ENCODE data around the gene DNAJA3. TPM values are rescaled to one million over a fixed set of nuclear protein-coding genes. Genes with fewer than 3 reads are reported as not detected.

Gene DNAJA3
- polyA plus RNA-seq, 1 experiment: 32.1 TPM

- CTCF ChIA-PET: interaction anchor here (5.4 kb wide), 1 partner anchor 39 kb away, joined by 132 read pairs; no protein-coding TSS in a partner anchor
- DNase-seq (ENCODE audit: low read depth, low spot score): no peak
- Histone ChIP-seq H3K4me3 (ENCODE audit: low read depth, low read length) (no peak overlapping the region), H3K27me3 (ENCODE audit: control insufficient read depth, insufficient read depth, low read length) (no peaks in the 10 kb centered on the region), H3K9me3 (ENCODE audit: control insufficient read depth, insufficient read depth, low read length) (no peaks in the 10 kb centered on the region), H3K27ac (ENCODE audit: low read depth, low read length) (no peak overlapping the region)
- POLR2A ChIA-PET: interaction anchor here (0.7 kb wide), 1 partner anchor 48 kb away, joined by 6 read pairs; the partner anchor contains the start of gene PAM16
- TF ChIP-seq, protein P1, sequence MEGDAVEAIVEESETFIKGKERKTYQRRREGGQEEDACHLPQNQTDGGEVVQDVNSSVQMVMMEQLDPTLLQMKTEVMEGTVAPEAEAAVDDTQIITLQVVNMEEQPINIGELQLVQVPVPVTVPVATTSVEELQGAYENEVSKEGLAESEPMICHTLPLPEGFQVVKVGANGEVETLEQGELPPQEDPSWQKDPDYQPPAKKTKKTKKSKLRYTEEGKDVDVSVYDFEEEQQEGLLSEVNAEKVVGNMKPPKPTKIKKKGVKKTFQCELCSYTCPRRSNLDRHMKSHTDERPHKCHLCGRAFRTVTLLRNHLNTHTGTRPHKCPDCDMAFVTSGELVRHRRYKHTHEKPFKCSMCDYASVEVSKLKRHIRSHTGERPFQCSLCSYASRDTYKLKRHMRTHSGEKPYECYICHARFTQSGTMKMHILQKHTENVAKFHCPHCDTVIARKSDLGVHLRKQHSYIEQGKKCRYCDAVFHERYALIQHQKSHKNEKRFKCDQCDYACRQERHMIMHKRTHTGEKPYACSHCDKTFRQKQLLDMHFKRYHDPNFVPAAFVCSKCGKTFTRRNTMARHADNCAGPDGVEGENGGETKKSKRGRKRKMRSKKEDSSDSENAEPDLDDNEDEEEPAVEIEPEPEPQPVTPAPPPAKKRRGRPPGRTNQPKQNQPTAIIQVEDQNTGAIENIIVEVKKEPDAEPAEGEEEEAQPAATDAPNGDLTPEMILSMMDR (IDR thresholded peaks at IDR 0.05; ENCODE audit: low read depth, low read length): no peak
These were observed 26.5 kb upstream of the DNAJA3 start for GRCh38 chr16:4399001-4399730.

GRCh38 chr16:4401094-4401501 is 24.6 kb upstream of the DNAJA3 start:
- Histone ChIP-seq H3K27me3 (ENCODE audit: control insufficient read depth, insufficient read depth, low read length) (no peaks in the 10 kb centered on the region), H3K27ac (ENCODE audit: low read depth, low read length) (no peak overlapping the region), H3K9me3 (ENCODE audit: control insufficient read depth, insufficient read depth, low read length) (no peaks in the 10 kb centered on the region), H3K4me3 (ENCODE audit: low read depth, low read length) (no peak overlapping the region)
- TF ChIP-seq, protein P1 (IDR thresholded peaks at IDR 0.05; ENCODE audit: low read depth, low read length): no peak
- no peak for DNase-seq (ENCODE audit: low read depth, low spot score)
- ChIA-PET POLR2A (interaction anchor here (0.7 kb wide), 1 partner anchor 74 kb away, joined by 4 read pairs; no protein-coding TSS in a partner anchor), CTCF (interaction anchor here (1.0 to 6.2 kb wide), 10 partner anchors 9 to 201 kb away, joined by 3 to 132 read pairs (median 41); partner anchors contain the start of gene PAM16)

DNA sequence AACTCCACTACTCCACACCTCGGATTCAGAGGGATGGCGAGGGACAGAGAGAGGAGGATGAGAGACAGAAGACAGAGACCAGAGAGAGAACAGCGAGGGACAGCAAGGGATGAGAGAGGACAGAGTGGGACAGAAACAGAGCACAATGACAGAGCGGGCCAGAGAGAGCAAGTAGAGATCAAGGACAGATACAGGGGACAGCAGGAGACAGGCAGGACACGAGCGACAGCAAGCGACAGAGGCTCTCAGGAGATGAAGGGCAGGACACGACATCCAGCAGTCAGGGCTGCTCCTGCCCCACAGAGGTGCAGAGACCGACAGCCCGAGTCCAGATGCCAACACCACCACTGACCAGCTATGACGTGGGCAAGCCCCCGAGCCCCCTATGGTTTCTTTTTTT is 24.2 kb upstream of the DNAJA3 start:
- Histone ChIP-seq H3K9me3 (ENCODE audit: control insufficient read depth, insufficient read depth, low read length) (no peaks in the 10 kb centered on the region), H3K4me3 (ENCODE audit: low read depth, low read length) (no peak overlapping the region), H3K27me3 (ENCODE audit: control insufficient read depth, insufficient read depth, low read length) (no peaks in the 10 kb centered on the region), H3K27ac (ENCODE audit: low read depth, low read length) (no peak overlapping the region)
- DNase-seq (ENCODE audit: low read depth, low spot score): no peak
- POLR2A ChIA-PET: interaction anchor here (0.7 kb wide), 2 partner anchors 74 to 148 kb away, joined by 3 to 4 read pairs; no protein-coding TSS in a partner anchor
- CTCF ChIA-PET: interaction anchor here (0.6 to 6.2 kb wide), 27 partner anchors 9 to 1996 kb away, joined by 3 to 132 read pairs (median 8); partner anchors contain the start of gene PAM16
- TF ChIP-seq, protein P1 (IDR thresholded peaks at IDR 0.05; ENCODE audit: low read depth, low read length): no peak

GRCh38 chr16:4402439-4403132 is 23.1 kb upstream of the DNAJA3 start:
- no peak overlapping the region for H3K4me3 ChIP-seq (ENCODE audit: low read depth, low read length)
- POLR2A ChIA-PET: interaction anchor here (0.5 to 1.3 kb wide), 8 partner anchors 10 to 567 kb away, joined by 3 to 5 read pairs (median 3); partner anchors contain the start of gene GLIS2
- TF ChIP-seq, protein P1 (IDR thresholded peaks at IDR 0.05; ENCODE audit: low read depth, low read length): peak; percentile 79

More at GRCh38 chr16:4402439-4403132, 23.1 kb upstream of the DNAJA3 start:
- no peaks in the 10 kb centered on the region for H3K9me3 ChIP-seq (ENCODE audit: control insufficient read depth, insufficient read depth, low read length)
- no peak overlapping the region for H3K27ac ChIP-seq (ENCODE audit: low read depth, low read length)
- CTCF ChIA-PET: interaction anchor here (0.6 to 6.2 kb wide), 49 partner anchors 8 to 418 kb away, joined by 3 to 132 read pairs (median 6); partner anchors contain the start of genes DNAJA3, PAM16 and TFAP4
- DNase-seq (ENCODE audit: low read depth, low spot score): peak; percentile 37
- no peaks in the 10 kb centered on the region for H3K27me3 ChIP-seq (ENCODE audit: control insufficient read depth, insufficient read depth, low read length)
